Mesendoderm (in vitro differentiated cells): Measurements from ENCODE around the gene POLN. TPM values are rescaled to one million over a fixed set of nuclear protein-coding genes. Genes with fewer than 3 reads are reported as not detected.

ENCODE experiments used
- DNase-seq: peaks from one replicate; pipeline ENCODE4 v3.0.0; 2013
- H2AK5ac ChIP-seq: 2 replicates; pipeline ENCODE4 v1.6.1; 2013; ENCODE audit warnings: low read length, inconsistent platforms
- H2BK120ac ChIP-seq: 2 replicates; pipeline ENCODE4 v1.6.1; 2013; ENCODE audit warnings: low read depth, mild to moderate bottlenecking, low read length, moderate library complexity, mixed read lengths
- H2BK15ac ChIP-seq: replicated peaks from 2 replicates; pipeline ENCODE4 v1.6.1; 2013; ENCODE audit warnings: low read depth, mild to moderate bottlenecking, moderate library complexity
- H2BK5ac ChIP-seq: 2 replicates; pipeline ENCODE4 v1.6.1; 2013; ENCODE audit warnings: low read length, inconsistent platforms
- H3K18ac ChIP-seq: 2 replicates; pipeline ENCODE4 v1.6.1; 2013; ENCODE audit warnings: mild to moderate bottlenecking, low read length, mixed read lengths
- H3K23ac ChIP-seq: one replicate; pipeline ENCODE4 v1.6.1; 2013; ENCODE audit warnings: low read length
- H3K27ac ChIP-seq: 2 replicates; pipeline ENCODE4 v1.5.1; 2013; ENCODE audit warnings: low read depth, mild to moderate bottlenecking, inconsistent platforms, low read length, moderate library complexity
- H3K27me3 ChIP-seq: 2 replicates; pipeline ENCODE4 v1.6.1; 2013; ENCODE audit warnings: low read length, control low read depth, mild to moderate bottlenecking, inconsistent platforms; ENCODE audit not compliant: insufficient read depth, poor library complexity
- H3K36me3 ChIP-seq: 2 replicates; pipeline ENCODE4 v1.6.1; 2013; ENCODE audit warnings: low read length, inconsistent platforms; ENCODE audit not compliant: control insufficient read depth, insufficient read depth
- H3K4ac ChIP-seq: one replicate; pipeline ENCODE4 v1.6.1; 2013; ENCODE audit warnings: low read depth, mild to moderate bottlenecking, low read length, moderate library complexity
- H3K4me1 ChIP-seq: 2 replicates; pipeline ENCODE4 v1.6.1; 2013; ENCODE audit warnings: low read depth, low read length, inconsistent platforms; ENCODE audit not compliant: control insufficient read depth
- H3K4me2 ChIP-seq: 2 replicates; pipeline ENCODE4 v1.6.1; 2013; ENCODE audit warnings: low read length
- H3K4me3 ChIP-seq: 2 replicates; pipeline ENCODE4 v1.5.1; 2013; ENCODE audit warnings: mild to moderate bottlenecking, low read length
- H3K56ac ChIP-seq: one replicate; pipeline ENCODE4 v1.6.1; 2013; ENCODE audit warnings: low read length
- H3K79me1 ChIP-seq: 2 replicates; pipeline ENCODE4 v1.6.1; 2013; ENCODE audit warnings: low read length, inconsistent platforms
- H3K79me2 ChIP-seq: 2 replicates; pipeline ENCODE4 v1.6.1; 2013; ENCODE audit warnings: mild to moderate bottlenecking, low read length; ENCODE audit not compliant: control insufficient read depth, insufficient read depth
- H3K9ac ChIP-seq: 2 replicates; pipeline ENCODE4 v1.6.1; 2013; ENCODE audit warnings: low read length, inconsistent platforms
- H4K5ac ChIP-seq: one replicate; pipeline ENCODE4 v1.6.1; 2013; ENCODE audit warnings: low read length
- H4K8ac ChIP-seq: one replicate; pipeline ENCODE4 v1.6.1; 2013; ENCODE audit warnings: low read depth, mild to moderate bottlenecking, control low read depth, low read length, moderate library complexity
- WGBS: extraction: QIAGEN DNeasy Blood & Tissue Kit; methylation state at CpG from one replicate; pipeline ENCODE4 v1.1.7; 2013; ENCODE audit warnings: low lambda C conversion rate, missing lambda C conversion rate; ENCODE audit not compliant: insufficient coverage; ENCODE audit errors: extremely low coverage; 5-methylcytosine and 5-hydroxymethylcytosine counted together
- polyA plus RNA-seq, 2 experiments: library from polyadenylated mRNA; stranded (reverse); fragments of 200-250 nt; gene quantifications; one replicate each; pipeline ENCODE4 v1.2.3, GENCODE V29; 2013

POLN gene
- polyA plus RNA-seq (2013, experiment 1 of 2): 1.3 TPM
- 1.3 TPM for polyA plus RNA-seq (2013, experiment 2 of 2)

- WGBS: no CpG with 5 or more reads among the region's 88 CpGs
- peak within 1 kb of the TSS; percentile 22 for H3K27ac ChIP-seq
- H3K79me1 ChIP-seq: peaks cover 10% of the 10 kb centered on the region
- no peak within 1 kb of the TSS for H2BK5ac ChIP-seq
- no peak within 1 kb of the TSS for H3K23ac ChIP-seq
- H2BK15ac ChIP-seq: no peak within 1 kb of the TSS
- H3K79me2 ChIP-seq: peaks cover 24% of the 10 kb centered on the region
- H4K8ac ChIP-seq: no peak within 1 kb of the TSS
- H3K4me3 ChIP-seq: peak within 1 kb of the TSS; percentile 56
- no peak within 1 kb of the TSS for H3K18ac ChIP-seq
- no peaks in the 10 kb centered on the region for H3K36me3 ChIP-seq
- no peak within 1 kb of the TSS for H3K4ac ChIP-seq
- no peak within 1 kb of the TSS for H2BK120ac ChIP-seq
- H3K56ac ChIP-seq: peak within 1 kb of the TSS; percentile 86
- H2AK5ac ChIP-seq: no peak within 1 kb of the TSS
- H3K27me3 ChIP-seq: no peaks in the 10 kb centered on the region
- peak within 1 kb of the TSS; percentile 78 for H3K4me2 ChIP-seq
- H3K9ac ChIP-seq: peak within 1 kb of the TSS; percentile 70
- peak; percentile 98 for DNase-seq
- H4K5ac ChIP-seq: no peak within 1 kb of the TSS
- peaks cover 2% of the 10 kb centered on the region for H3K4me1 ChIP-seq
Measured at GRCh38 chr4:2241410-2242353, at the start of gene POLN, which contains the start of gene HAUS3. Gene POLN (minus strand): TSS chr4:2242121. CDS start chr4:2229231, 12,890 bp downstream. Gene HAUS3 (minus strand): TSS chr4:2242121. CDS start chr4:2240946, 1,175 bp downstream.

- no peak overlapping the region for H3K9ac ChIP-seq
- no peak overlapping the region for H3K18ac ChIP-seq
- H3K23ac ChIP-seq: no peak overlapping the region
- H4K8ac ChIP-seq: no peak overlapping the region
- H2AK5ac ChIP-seq: no peak overlapping the region
- no peak overlapping the region for H3K27ac ChIP-seq
- no CpG with 5 or more reads among the region's 24 CpGs for WGBS
- no peak overlapping the region for H2BK120ac ChIP-seq
- no peak overlapping the region for H2BK15ac ChIP-seq
- no peak overlapping the region for H3K4me3 ChIP-seq
- H3K79me2 ChIP-seq: no peaks in the 10 kb centered on the region
- DNase-seq: no peak
- H3K4me1 ChIP-seq: no peaks in the 10 kb centered on the region
- H3K27me3 ChIP-seq: no peaks in the 10 kb centered on the region
- H3K56ac ChIP-seq: no peak overlapping the region
- H2BK5ac ChIP-seq: no peak overlapping the region
- no peaks in the 10 kb centered on the region for H3K79me1 ChIP-seq
- no peak overlapping the region for H3K4ac ChIP-seq
- no peak overlapping the region for H3K4me2 ChIP-seq
- H4K5ac ChIP-seq: no peak overlapping the region
- H3K36me3 ChIP-seq: no peaks in the 10 kb centered on the region
Measured at GRCh38 chr4:2290974-2291704, 49.2 kb upstream of the POLN start.

GRCh38 chr4:2290488-2290887 is 48.6 kb upstream of the POLN start:
- H3K18ac ChIP-seq: no peak overlapping the region
- no peak overlapping the region for H2BK120ac ChIP-seq

GRCh38 chr4:2289955-2290333 is 48.0 kb upstream of the POLN start:
- no peak overlapping the region for H3K27ac ChIP-seq
- H3K36me3 ChIP-seq: no peaks in the 10 kb centered on the region
- H4K8ac ChIP-seq: no peak overlapping the region
- no peaks in the 10 kb centered on the region for H3K79me2 ChIP-seq
- DNase-seq: no peak
- no peak overlapping the region for H2BK120ac ChIP-seq
- H3K4me1 ChIP-seq: no peaks in the 10 kb centered on the region
- H3K79me1 ChIP-seq: no peaks in the 10 kb centered on the region
- H4K5ac ChIP-seq: no peak overlapping the region
- H2AK5ac ChIP-seq: no peak overlapping the region
- H3K56ac ChIP-seq: no peak overlapping the region
- no peak overlapping the region for H2BK5ac ChIP-seq
- no peak overlapping the region for H3K9ac ChIP-seq
- H3K23ac ChIP-seq: no peak overlapping the region
- no peak overlapping the region for H3K4me3 ChIP-seq
- H2BK15ac ChIP-seq: no peak overlapping the region
- H3K4ac ChIP-seq: no peak overlapping the region
- H3K18ac ChIP-seq: no peak overlapping the region
- WGBS: no CpG with 5 or more reads among the region's 11 CpGs
- no peaks in the 10 kb centered on the region for H3K27me3 ChIP-seq
- no peak overlapping the region for H3K4me2 ChIP-seq

More at GRCh38 chr4:2290488-2290887, 48.6 kb upstream of the POLN start:
- no peaks in the 10 kb centered on the region for H3K79me1 ChIP-seq
- no peak overlapping the region for H3K9ac ChIP-seq
- no peak overlapping the region for H4K8ac ChIP-seq
- H2BK15ac ChIP-seq: no peak overlapping the region
- H3K4me3 ChIP-seq: no peak overlapping the region
- H3K36me3 ChIP-seq: no peaks in the 10 kb centered on the region
- no peak overlapping the region for H3K23ac ChIP-seq
- H3K4ac ChIP-seq: no peak overlapping the region
- H3K4me2 ChIP-seq: no peak overlapping the region
- no peak overlapping the region for H2AK5ac ChIP-seq
- H4K5ac ChIP-seq: no peak overlapping the region
- no peaks in the 10 kb centered on the region for H3K27me3 ChIP-seq
- no CpG with 5 or more reads among the region's 9 CpGs for WGBS
- H3K4me1 ChIP-seq: no peaks in the 10 kb centered on the region
- no peaks in the 10 kb centered on the region for H3K79me2 ChIP-seq
- DNase-seq: no peak
- no peak overlapping the region for H2BK5ac ChIP-seq
- H3K27ac ChIP-seq: no peak overlapping the region
- no peak overlapping the region for H3K56ac ChIP-seq

GRCh38 chr4:2289311-2289954 is 47.5 kb upstream of the POLN start:
- Histone ChIP-seq H4K8ac (no peak overlapping the region), H3K56ac (no peak overlapping the region), H3K4me1 (no peaks in the 10 kb centered on the region), H2BK15ac (no peak overlapping the region), H3K18ac (no peak overlapping the region), H3K27me3 (no peaks in the 10 kb centered on the region), H3K4me2 (no peak overlapping the region), H2AK5ac (no peak overlapping the region), H3K79me1 (no peaks in the 10 kb centered on the region), H3K27ac (no peak overlapping the region), H3K4ac (no peak overlapping the region), H3K79me2 (no peaks in the 10 kb centered on the region), H3K9ac (no peak overlapping the region), H2BK120ac (no peak overlapping the region), H4K5ac (no peak overlapping the region), H3K23ac (no peak overlapping the region), H2BK5ac (no peak overlapping the region), H3K36me3 (no peaks in the 10 kb centered on the region), H3K4me3 (no peak overlapping the region)
- WGBS: no CpG with 5 or more reads among the region's 14 CpGs
- no peak for DNase-seq
